ENCODE results near the gene CCDC194. TPM values are rescaled to one million over a fixed set of nuclear protein-coding genes. Genes with fewer than 3 reads are reported as not detected.

Gene CCDC194
- total RNA-seq (2022; extraction: Qiagen RNA extraction): not detected in 5 replicates

GRCh38 chr19:17393914-17394313 is at the start of gene CCDC194:
CCDC194 (minus strand) TSS chr19:17394196; CDS start chr19:17394158, 38 bp downstream.

GRCh38 chr19:17419621-17420474 is 25.9 kb upstream of the CCDC194 start, which contains the start of gene MVB12A:
MVB12A (plus strand) TSS chr19:17420047; CDS start chr19:17420136, 89 bp downstream.

GRCh38 chr19:17405250-17406045 is 11.5 kb upstream of the CCDC194 start, which contains the start of gene BST2:
BST2 (minus strand) TSS chr19:17405630; CDS start chr19:17405575, 55 bp downstream.

GRCh38 chr19:17376935-17377600 is 16.9 kb downstream of the CCDC194 start, which contains the start of gene PLVAP:
PLVAP (minus strand) TSS chr19:17377342; CDS start chr19:17377288, 54 bp downstream.

Other genes starting within 250 kb of the CCDC194 start
- gene USE1, start 178.8 kb downstream of the CCDC194 start, total RNA-seq (2022; extraction: Qiagen RNA extraction): 13.8 to 16.3 TPM (median 14.9 TPM) in 5 replicates
- gene OCEL1, start 168.0 kb downstream of the CCDC194 start, total RNA-seq (2022; extraction: Qiagen RNA extraction): 10.3 to 12.6 TPM (median 12.1 TPM) in 5 replicates
- 27.2 to 64.7 TPM (median 62.9 TPM) in 5 replicates for gene NR2F6, start 148.3 kb downstream of the CCDC194 start, total RNA-seq (2022; extraction: Qiagen RNA extraction)
- gene USHBP1, start 129.5 kb downstream of the CCDC194 start, total RNA-seq (2022; extraction: Qiagen RNA extraction): not detected in 5 replicates
- 59.1 to 64.3 TPM (median 61.0 TPM) in 5 replicates for gene BABAM1, start 126.8 kb downstream of the CCDC194 start, total RNA-seq (2022; extraction: Qiagen RNA extraction)
- 0.22 to 0.56 TPM (median 0.35 TPM) in 5 replicates for gene ANKLE1, start 112.3 kb downstream of the CCDC194 start, total RNA-seq (2022; extraction: Qiagen RNA extraction)
- 1.9 to 3.5 TPM (median 2.8 TPM) in 5 replicates for gene ABHD8, start 90.8 kb downstream of the CCDC194 start, total RNA-seq (2022; extraction: Qiagen RNA extraction)
- 56.1 to 87.4 TPM (median 83.9 TPM) in 5 replicates for gene MRPL34, start 88.3 kb downstream of the CCDC194 start, total RNA-seq (2022; extraction: Qiagen RNA extraction)
- 49.5 to 59.2 TPM (median 55.7 TPM) in 5 replicates for gene DDA1, start 84.6 kb downstream of the CCDC194 start, total RNA-seq (2022; extraction: Qiagen RNA extraction)
- 1.9 to 4.1 TPM (median 3.4 TPM) in 5 replicates for gene ANO8, start 59.3 kb downstream of the CCDC194 start, total RNA-seq (2022; extraction: Qiagen RNA extraction)
- 14.4 to 22.1 TPM (median 20.2 TPM) in 5 replicates for gene GTPBP3, start 56.6 kb downstream of the CCDC194 start, total RNA-seq (2022; extraction: Qiagen RNA extraction)
- gene PLVAP, start 16.9 kb downstream of the CCDC194 start, total RNA-seq (2022; extraction: Qiagen RNA extraction): not detected in 5 replicates
- gene BST2, start 11.4 kb upstream of the CCDC194 start, total RNA-seq (2022; extraction: Qiagen RNA extraction): 0.13 to 0.24 TPM in 2 of 5 replicates, not detected in the others
- gene MVB12A, start 25.9 kb upstream of the CCDC194 start, total RNA-seq (2022; extraction: Qiagen RNA extraction): 27.7 to 42.0 TPM (median 41.3 TPM) in 5 replicates
- 0.32 to 0.85 TPM (median 0.83 TPM) in 5 replicates for gene TMEM221, start 54.5 kb upstream of the CCDC194 start, total RNA-seq (2022; extraction: Qiagen RNA extraction)
- not detected in 5 replicates for gene NXNL1, start 66.7 kb upstream of the CCDC194 start, total RNA-seq (2022; extraction: Qiagen RNA extraction)
- 2.5 to 3.0 TPM (median 2.5 TPM) in 5 replicates for gene SLC27A1, start 76.3 kb upstream of the CCDC194 start, total RNA-seq (2022; extraction: Qiagen RNA extraction)
- 46.6 to 76.0 TPM (median 72.5 TPM) in 5 replicates for gene PGLS, start 117.5 kb upstream of the CCDC194 start, total RNA-seq (2022; extraction: Qiagen RNA extraction)
- 55.3 to 75.3 TPM (median 70.2 TPM) in 5 replicates for gene COLGALT1, start 161.5 kb upstream of the CCDC194 start, total RNA-seq (2022; extraction: Qiagen RNA extraction)